IPS-11a (cell line): Measurements from ENCODE around the gene THG1L.

ENCODE experiments used
- H3K4me3 ChIP-seq: one replicate; pipeline ENCODE4 v1.5.1; 2013; ENCODE audit warnings: low read depth, low read length, control low read depth

THG1L gene

DNA sequence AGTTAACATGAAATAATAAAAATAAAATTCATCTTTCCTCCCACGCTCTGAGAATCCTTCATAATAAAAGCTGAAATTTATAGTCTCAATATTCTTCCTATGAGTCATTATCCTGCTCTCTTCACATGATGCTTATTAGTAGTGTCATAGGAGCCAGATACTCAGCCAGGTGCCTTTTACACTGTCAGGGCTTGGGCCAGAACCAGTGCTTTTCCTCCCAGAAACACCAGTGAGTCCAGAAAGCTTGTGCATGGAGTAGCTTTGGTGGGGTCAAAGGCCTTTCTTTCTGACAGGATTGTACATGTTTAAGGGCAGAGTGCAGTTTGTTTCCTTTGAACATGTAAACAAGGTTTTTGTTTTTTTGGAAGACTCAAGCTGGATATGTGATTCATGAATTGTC lies 19.1 kb downstream of the THG1L start:
- H3K4me3 ChIP-seq = no peak overlapping the region

DNA sequence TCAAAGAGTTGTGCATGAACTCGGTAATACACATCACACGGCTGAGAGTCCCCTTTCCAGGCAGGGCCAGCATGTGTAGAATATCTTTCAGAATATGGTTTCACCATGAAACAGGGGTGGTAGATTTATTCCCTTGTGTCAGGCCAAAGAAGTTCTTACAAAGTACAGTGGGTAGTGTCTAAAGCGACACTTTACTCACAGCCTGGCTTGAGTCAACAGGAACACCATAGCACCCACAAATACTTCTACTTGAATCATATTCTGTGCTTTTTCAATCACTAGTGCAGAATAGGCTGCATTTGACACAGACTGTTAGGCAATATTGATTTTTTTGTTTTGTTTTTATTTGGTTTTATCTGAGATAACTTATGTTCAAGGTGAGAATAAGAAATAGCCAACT lies 24.9 kb downstream of the THG1L start:
- no peak overlapping the region for H3K4me3 ChIP-seq

DNA sequence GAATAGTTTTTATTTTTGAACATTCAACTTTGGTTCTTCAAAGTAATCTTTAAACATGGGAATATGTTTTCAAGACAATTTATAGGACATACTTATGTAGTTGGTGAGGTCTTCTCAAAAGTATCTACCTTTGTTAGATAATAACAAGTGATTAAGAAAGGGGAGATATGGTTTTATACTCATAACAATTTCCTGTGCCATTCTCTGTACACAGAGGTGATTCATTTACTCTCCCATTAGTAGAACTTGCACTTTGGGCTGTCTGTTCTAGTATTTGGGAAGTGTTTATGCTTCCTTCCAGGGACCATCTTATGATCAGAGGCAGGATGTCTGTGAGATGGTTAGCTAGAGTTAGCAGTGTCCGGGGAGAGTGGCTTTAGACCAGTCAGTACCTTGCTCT lies 27.5 kb downstream of the THG1L start:
- H3K4me3 ChIP-seq = no peak overlapping the region

GRCh38 chr5:157761690-157762621 lies 30.7 kb downstream of the THG1L start:
- no peak overlapping the region for H3K4me3 ChIP-seq

GRCh38 chr5:157764531-157764930 lies 33.3 kb downstream of the THG1L start:
- no peak overlapping the region for H3K4me3 ChIP-seq

DNA sequence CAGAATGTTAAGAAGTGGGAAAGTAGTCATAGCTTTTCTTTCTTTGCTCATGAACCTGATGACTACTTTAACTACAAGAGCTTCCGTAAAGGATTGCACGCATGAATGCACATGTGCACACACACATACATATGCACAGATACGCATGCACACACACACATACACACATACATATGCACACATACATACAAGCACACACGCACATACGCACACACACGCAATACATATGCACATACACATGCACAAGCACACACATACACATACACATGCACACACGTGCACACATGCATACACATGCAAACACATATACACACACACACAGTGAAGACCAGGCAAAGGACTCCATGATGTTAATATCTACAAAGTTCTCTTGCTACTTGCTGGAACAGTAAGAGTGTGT lies 35.2 kb downstream of the THG1L start:
- no peak overlapping the region for H3K4me3 ChIP-seq

DNA sequence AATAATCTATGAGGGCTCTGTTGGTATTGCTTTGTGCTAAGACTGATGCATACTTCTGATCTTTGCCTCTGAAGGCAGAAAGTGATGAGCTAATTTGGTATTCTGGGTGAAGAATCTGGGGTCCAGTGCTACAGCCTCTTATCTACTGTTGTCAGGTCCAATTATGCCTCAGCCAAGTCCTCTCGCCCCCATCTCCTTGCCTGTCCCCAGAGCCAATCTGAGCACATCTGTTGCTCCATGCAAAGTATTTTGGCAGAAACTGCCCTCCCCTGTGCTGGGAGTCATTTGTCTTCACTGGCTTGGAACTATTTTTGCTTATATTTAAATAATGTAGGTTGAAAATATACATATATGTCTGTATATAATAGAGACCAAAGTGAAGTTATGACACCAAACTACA lies 35.7 kb downstream of the THG1L start:
- no peak overlapping the region for H3K4me3 ChIP-seq

DNA sequence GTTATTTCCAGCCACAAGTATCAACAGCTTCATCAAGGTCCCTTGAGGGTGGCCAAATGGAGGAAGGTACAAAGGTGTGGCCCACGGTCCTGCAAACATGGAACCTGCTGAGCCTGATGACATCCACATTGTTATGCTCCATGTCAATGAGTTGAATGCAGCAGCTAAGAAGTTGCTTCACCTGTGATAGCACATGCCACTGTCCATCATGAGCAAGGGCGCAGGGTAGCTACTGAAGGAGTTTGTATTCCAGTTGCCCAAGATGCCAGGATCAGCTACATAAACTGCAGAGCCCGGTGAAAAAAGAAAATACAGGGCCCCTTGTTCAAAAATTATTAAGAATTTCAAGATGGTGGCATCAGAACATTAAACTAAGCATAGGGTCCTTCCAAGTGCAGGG lies 36.5 kb downstream of the THG1L start:
- no peak overlapping the region for H3K4me3 ChIP-seq

DNA sequence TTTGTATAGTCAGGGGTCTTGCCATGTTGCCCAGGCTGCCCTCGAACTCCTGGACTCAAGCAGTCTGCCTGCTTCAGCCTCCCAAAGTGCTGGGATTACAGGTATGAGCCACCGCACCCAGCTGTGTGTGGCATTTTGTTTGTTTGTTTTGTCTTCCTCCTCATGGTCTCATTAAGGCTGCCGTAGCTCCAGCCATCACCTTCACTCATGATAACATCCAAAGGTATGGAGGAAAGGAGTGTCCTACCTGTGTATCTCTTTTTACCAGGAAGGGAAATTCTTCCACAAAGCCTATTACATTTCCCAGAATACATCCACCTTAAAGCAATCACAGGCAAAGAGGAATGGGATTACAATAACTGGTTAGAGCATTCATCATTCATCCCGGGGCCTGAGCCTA lies 39.4 kb downstream of the THG1L start:
- H3K4me3 ChIP-seq = no peak overlapping the region

- no peak overlapping the region for H3K4me3 ChIP-seq
These were observed 40.9 kb downstream of the THG1L start for GRCh38 chr5:157772127-157772526.

- no peak overlapping the region for H3K4me3 ChIP-seq
These were observed 47.0 kb downstream of the THG1L start for GRCh38 chr5:157778121-157778805.

DNA sequence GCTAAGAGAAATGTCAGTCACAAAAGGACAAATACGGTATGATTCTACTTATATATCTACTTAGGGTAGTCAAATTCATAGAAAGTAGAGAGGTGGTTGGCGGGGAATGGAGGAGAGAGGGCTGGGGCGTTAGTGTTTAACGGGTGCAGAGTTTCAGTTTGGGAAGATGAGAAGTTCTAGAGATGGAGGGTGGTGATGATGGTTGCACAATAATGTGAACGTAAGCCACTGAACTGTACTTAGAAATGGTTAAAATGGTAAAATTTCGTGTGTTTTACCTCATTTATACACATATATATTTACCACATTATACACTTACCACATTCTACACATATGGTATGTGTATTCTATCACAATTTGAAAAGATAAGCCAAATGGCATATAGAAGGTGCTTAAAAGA lies 48.0 kb downstream of the THG1L start:
- H3K4me3 ChIP-seq = no peak overlapping the region

DNA sequence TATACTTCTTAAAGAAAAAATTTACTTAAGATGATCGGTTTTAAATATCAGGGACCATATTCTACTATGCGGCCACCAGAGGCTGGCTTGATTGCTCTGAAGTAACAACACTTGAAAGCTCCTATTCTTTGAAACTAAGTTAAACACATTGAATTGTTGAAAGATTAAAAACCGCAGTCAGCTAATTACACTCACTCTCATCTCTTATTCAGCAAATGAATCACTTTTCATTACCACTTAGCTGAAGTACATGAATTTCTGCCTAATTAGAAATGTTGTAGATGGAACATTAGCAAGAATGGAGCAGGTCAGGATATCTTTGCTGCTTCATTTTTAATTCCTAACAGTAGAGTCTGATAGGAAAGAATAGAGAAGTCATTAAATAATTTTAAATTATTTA lies 54.6 kb downstream of the THG1L start:
- no peak overlapping the region for H3K4me3 ChIP-seq
